ENCODE data around the gene USP26. TPM values are rescaled to one million over a fixed set of nuclear protein-coding genes. Genes with fewer than 3 reads are reported as not detected.
"Not testable (repeated sequence)": the region's sequence is repeated elsewhere in the genome, so short reads cannot be mapped to it uniquely, and the experiment has no call there.

The USP26 gene
- total RNA-seq, 2 experiments from 2014 or later = not detected

- H4K20me1 ChIP-seq (ENCODE audit: insufficient read depth, low read length) = no peaks in the 10 kb centered on the region
- no peaks in the 10 kb centered on the region for H3K9me3 ChIP-seq (ENCODE audit: low read length)
- H3K79me2 ChIP-seq (ENCODE audit: insufficient read depth, low read depth, low read length) = no peaks in the 10 kb centered on the region
- BruUV-seq (replicated peaks) = no TSS peak
- CTCF ChIA-PET (ENCODE audit: unreplicated experiment) = no interaction called here
- no peak for DNase-seq (ENCODE audit: low spot score)
- no peaks in the 10 kb centered on the region for H3K4me1 ChIP-seq (ENCODE audit: insufficient read depth, low read length, poor library complexity, severe bottlenecking)
- POLR2A ChIA-PET = no interaction called here
- no peak overlapping the region for H3K4me2 ChIP-seq (ENCODE audit: low read length)
- H3K27ac ChIP-seq (ENCODE audit: low read depth, low read length, poor library complexity, severe bottlenecking) = no peak overlapping the region
- intact Hi-C loops (cut with micrococcal nuclease; ENCODE audit: unreplicated experiment) = no loop called here
- no peak overlapping the region for H2AFZ ChIP-seq (ENCODE audit: low read length)
- no peaks in the 10 kb centered on the region for H3K9me2 ChIP-seq (ENCODE audit: insufficient read depth, low read length)
- TF ChIP-seq EZH2phosphoT487 (IDR thresholded peaks at IDR 0.05; ENCODE audit: borderline replicate concordance, low read depth, low read length) = no peak
- TF ChIP-seq, protein P1, sequence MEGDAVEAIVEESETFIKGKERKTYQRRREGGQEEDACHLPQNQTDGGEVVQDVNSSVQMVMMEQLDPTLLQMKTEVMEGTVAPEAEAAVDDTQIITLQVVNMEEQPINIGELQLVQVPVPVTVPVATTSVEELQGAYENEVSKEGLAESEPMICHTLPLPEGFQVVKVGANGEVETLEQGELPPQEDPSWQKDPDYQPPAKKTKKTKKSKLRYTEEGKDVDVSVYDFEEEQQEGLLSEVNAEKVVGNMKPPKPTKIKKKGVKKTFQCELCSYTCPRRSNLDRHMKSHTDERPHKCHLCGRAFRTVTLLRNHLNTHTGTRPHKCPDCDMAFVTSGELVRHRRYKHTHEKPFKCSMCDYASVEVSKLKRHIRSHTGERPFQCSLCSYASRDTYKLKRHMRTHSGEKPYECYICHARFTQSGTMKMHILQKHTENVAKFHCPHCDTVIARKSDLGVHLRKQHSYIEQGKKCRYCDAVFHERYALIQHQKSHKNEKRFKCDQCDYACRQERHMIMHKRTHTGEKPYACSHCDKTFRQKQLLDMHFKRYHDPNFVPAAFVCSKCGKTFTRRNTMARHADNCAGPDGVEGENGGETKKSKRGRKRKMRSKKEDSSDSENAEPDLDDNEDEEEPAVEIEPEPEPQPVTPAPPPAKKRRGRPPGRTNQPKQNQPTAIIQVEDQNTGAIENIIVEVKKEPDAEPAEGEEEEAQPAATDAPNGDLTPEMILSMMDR (conservative IDR thresholded peaks at IDR 0.05; ENCODE audit: low read length) = no peak
- no peak overlapping the region for H3K4me3 ChIP-seq (ENCODE audit: low read depth, low read length, poor library complexity, severe bottlenecking)
- no peaks in the 10 kb centered on the region for H3K36me3 ChIP-seq (ENCODE audit: insufficient read depth, low read length)
These were observed 113.4 kb downstream of the USP26 start for GRCh38 chrX:132983496-132983895.

DNA sequence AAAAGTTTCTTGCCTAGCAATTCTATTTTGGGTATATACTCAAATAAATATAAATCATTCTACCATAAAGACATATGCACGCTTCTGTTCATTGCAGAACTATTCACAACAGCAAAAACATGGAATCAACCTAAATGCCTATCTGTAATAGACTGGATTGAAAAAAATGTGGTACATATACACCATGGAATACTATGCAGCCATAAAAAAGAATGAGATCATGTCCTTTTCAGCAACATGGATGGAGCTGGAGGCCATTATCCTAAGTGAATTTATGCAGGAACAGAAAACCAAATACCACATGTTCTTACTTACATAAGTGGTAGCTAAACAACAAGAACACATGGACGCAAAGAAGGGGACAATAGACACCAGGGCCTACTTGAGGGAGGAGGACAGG is 116.9 kb downstream of the USP26 start:
- H2AFZ ChIP-seq (ENCODE audit: low read length); intact Hi-C loops (cut with micrococcal nuclease; ENCODE audit: unreplicated experiment); H3K4me1 ChIP-seq (ENCODE audit: insufficient read depth, low read length, poor library complexity, severe bottlenecking); BruUV-seq (replicated peaks); H3K79me2 ChIP-seq (ENCODE audit: insufficient read depth, low read depth, low read length); H3K9me2 ChIP-seq (ENCODE audit: insufficient read depth, low read length); CTCF ChIA-PET (ENCODE audit: unreplicated experiment); H3K27ac ChIP-seq (ENCODE audit: low read depth, low read length, poor library complexity, severe bottlenecking); DNase-seq (ENCODE audit: low spot score); H3K36me3 ChIP-seq (ENCODE audit: insufficient read depth, low read length); H3K4me3 ChIP-seq (ENCODE audit: low read depth, low read length, poor library complexity, severe bottlenecking); POLR2A ChIA-PET; H3K9me3 ChIP-seq (ENCODE audit: low read length); H4K20me1 ChIP-seq (ENCODE audit: insufficient read depth, low read length); H3K4me2 ChIP-seq (ENCODE audit: low read length): not testable (repeated sequence)

Other genes starting within 250 kb of the USP26 start
- not detected in 2 replicates for gene HS6ST2, start 138.5 kb downstream of the USP26 start, total RNA-seq (2014; rRNA removed; shearing (Covaris generic))
- not detected in 2 replicates for gene HS6ST2, start 138.5 kb downstream of the USP26 start, total RNA-seq (2022)
- gene TFDP3, start 121.2 kb upstream of the USP26 start, total RNA-seq (2014; rRNA removed; shearing (Covaris generic)) = not detected in 2 replicates
- not detected in 2 replicates for gene TFDP3, start 121.2 kb upstream of the USP26 start, total RNA-seq (2022)

Data from OCI-LY7 (cell line).